HG03025 (cell line): ENCODE results near the gene TMEM126A.
"Not testable (repeated sequence)": the region's sequence is repeated elsewhere in the genome, so short reads cannot be mapped to it uniquely, and the experiment has no call there.

ENCODE experiments used
- ATAC-seq: cut with Tn5 transposase; IDR thresholded peaks from one replicate; pipeline ENCODE4 v1.9.1; 2021; ENCODE audit warnings: mild to moderate bottlenecking, moderate library complexity; ENCODE audit not compliant: unreplicated experiment, low FRiP score

TMEM126A gene

DNA sequence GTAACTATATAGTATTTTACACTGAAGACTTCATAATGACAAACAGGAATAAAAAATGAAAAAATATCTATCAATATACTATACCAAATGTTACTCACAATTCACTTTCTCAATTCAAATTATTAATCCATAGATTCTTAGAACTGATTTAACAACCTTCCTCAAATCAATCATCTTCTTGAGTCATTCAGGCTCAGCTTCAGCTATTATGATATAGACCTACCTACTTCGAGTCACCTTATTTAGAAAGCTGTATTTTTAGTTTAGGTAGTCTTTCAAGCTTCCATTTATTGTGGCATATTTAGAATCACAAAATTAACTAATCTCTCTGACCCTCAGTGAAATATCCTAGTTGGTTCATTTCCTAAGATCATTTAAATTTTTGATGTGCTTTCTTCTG is 9.0 kb downstream of the TMEM126A start:
- no peak for ATAC-seq

DNA sequence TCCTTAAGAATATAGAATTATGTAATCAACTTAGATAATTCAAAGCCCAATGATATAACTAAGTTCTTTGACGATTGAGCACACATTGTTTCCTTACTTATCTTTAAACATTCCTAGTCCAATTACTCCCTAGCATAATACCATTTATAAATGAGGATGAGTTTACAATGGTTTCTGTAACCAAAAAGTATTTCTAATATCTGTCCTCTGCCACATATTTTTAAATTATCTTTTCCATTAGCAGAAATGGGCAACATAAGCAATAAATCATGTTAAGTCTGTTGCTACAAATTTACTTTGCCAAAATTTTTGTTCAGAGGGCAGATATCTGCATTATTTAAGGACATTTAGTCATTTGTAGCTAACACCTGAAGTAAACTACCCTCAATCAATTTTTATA is 10.4 kb downstream of the TMEM126A start:
- ATAC-seq, result no peak

DNA sequence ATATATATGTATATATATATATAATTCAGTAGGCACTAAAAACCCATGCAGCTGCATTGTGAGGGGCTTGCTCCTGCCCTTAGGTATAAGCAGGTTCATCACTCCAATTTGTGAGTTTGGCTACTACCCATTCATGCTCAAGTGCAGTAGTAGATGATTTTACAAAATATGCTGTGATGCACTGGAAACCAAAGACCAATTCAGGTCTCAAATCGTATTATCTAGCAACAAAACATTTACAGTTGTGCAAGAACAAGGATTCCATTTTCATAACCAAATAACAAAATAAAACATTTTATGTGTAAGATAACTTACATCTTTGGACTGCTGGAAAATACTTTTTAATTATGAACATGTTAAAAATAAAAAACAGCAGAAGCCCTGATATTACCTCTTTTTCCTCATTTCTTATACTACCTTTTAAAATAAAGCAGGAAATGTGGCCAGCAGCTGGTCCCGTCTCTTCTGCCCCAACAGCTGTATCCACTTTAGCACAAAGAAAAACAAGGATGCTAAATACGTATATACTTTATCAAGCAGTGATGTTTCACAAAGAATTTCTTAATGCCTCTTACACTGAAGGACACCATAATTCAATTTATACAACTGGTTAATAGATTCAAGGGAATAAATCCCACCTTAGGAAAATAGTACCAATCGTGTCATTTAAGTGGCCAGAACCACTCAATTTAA is 14.4 kb downstream of the TMEM126A start:
- ATAC-seq, result no peak

DNA sequence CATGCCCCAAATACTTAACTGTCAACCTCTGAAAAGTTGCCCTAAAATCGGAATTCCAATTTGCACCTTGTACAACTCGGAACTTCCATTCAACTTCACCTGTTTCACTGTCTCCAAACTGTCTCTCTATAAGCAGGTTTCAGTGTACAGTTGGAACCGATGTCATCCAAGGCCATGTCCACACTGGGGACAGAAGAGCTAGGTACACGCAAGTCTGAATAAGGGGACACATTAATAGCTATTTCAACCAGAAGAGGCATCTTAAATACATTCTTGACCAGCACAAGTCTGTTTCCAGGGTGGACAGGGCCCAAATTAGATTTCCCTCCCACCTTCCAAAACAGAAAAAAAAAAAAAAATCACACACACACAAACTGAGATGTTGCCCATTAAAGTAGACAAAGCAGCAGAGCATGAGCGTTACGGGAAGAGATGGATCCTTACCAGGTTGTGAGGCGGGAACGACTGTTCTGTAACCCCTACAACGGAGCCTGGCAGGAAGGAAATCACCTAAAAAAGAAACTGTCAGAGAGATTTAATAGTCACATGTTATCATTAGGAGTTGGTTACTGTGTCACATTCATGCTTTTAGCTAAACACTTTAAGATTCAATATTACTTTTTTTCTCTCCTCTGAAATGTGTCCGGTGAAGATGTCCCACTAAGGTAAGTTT is 15.4 kb downstream of the TMEM126A start:
- no peak for ATAC-seq

DNA sequence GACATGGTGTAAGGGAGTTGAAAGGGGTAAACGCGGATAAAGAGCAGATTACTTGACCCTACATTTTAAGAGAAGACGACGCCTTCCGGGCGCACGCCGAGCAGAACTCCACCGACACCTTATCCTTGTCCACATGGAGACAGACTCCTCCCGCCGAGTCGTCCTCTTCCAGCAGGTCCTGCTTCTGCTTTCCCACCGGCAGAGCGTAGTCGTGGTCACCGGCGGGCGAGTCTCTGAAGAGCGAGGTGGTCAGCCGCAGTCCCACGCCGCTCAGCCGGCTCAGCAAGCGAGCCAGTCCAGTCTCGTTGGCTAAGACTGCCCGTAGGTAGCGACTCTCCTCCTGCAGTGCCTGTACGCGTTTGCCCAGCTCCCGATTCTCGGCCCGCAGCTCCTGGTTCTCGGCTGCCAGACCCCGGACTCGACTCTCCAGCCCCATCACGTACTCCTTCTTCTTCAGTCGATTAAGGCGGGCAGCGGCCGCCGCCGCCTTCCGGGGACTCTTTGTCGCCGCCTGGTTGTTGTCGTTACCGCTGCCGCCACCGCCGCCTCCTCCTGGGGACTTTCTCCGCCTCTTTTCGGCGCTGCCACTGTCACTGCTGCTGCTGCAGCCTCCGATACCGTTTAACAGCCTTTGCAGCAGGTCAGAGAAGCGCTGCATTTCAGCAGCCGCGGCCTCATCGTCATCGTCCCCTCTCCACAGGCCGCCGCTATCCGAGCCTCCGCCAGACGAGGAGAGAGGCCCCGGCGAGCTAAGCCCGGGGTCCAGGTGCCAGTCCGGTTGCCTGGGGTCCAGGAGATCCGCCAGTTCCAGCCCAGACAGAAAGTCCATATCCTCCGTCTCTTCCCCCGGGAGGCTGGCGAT is 16.2 kb downstream of the TMEM126A start:
- ATAC-seq, result peak; percentile 69

DNA sequence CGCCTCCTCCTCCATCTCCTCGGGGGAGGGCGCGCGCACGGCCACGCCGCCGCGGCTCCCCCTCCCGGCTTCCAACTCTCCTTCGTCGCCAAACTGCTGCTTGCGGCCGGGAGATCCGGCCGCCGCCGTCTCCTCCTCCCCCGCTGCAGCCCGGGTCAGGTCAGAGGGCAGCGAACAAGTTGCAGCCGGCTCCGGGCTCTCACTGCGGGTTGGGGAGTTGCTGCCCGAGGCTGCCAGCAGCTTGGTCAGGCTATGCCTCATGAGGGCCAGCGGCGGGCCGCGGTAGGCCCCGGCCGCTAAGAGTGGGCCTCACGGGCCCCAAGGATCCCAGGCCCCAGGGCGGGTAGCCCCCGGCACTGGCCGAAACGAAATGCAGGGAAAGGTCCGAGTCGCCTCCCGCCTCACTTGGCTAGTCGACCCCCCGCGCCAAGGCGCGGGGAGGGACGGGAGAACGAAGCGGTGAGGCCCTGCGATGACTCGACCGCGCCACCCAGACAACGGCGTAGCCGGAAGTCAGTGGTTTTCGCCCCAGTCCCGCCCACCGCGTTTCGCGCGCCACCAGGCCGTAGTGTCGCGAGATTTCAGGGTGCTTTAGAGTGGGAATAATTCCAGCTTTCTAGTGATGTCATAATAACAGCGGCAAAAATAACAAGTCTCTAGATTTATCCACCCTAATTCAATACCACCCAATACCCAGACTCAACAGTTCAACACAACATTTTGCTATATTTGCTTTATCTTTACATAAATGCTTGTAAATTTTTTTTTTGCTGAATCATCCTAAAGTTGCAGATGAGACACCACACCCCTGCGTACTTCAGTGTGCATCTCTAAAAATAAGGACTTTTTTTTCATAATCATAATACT is 17.1 kb downstream of the TMEM126A start, which contains the start of gene CREBZF:
Gene CREBZF, minus strand, starts transcription at position 515 of the 867 bp plus-strand sequence. Its CDS starts 254 bp downstream, at position 261.
- peak; percentile 87 for ATAC-seq

DNA sequence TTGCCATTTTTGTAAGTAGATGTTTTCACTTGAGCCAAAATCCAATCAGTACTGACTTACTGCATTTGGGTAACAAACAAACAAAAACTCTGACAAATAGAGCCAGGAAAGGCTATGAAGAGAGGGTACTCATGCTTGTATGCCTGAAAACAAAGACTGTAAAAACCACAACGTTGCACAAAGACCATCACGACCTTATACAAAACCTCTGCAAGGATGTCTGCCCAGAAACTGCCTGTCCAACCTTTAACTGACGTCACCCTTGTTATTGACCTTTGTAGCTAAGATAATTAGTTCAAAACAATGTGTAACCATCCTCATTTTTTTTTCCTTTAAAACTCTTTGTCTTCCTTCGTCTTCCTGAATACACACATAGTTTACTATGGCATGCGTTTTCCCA is 18.0 kb downstream of the TMEM126A start:
- ATAC-seq, result no peak

DNA sequence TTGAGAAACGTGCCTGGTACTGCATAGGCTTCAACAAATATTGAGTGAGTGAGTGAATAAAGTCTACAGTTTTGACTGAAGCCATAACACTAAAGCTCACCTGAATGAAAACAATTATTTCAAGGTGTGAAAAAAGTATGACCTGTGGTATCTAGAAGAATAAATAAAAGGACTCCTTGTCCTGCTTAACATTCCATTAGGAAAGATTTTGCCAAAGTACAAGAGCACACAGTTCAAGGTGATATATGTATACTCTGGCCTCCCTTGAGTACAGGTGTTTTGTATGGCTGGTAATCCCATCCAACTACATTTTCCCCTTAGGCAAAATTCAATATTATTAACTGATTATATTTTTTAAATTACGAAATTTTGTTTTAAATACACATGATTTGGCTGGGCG is 18.9 kb downstream of the TMEM126A start:
- no peak for ATAC-seq

DNA sequence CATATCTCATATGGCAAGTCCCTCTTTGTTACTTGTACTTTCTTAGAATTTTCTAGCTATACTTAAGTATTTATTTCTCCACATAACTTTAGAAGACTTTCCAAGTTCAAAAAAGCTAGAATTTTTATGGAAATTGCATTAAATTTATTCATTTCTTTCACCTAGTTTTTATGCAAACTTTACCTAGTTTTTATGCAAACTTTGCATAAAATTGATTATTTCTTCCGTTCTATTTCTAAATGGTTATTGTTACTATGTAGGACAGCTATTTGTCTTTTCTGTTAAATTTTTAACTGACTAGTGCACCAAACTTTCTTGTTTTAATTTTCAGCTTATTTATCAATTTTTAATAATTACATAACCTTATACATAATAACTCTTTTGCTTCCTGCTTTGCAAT is 20.4 kb downstream of the TMEM126A start:
- ATAC-seq, result no peak

DNA sequence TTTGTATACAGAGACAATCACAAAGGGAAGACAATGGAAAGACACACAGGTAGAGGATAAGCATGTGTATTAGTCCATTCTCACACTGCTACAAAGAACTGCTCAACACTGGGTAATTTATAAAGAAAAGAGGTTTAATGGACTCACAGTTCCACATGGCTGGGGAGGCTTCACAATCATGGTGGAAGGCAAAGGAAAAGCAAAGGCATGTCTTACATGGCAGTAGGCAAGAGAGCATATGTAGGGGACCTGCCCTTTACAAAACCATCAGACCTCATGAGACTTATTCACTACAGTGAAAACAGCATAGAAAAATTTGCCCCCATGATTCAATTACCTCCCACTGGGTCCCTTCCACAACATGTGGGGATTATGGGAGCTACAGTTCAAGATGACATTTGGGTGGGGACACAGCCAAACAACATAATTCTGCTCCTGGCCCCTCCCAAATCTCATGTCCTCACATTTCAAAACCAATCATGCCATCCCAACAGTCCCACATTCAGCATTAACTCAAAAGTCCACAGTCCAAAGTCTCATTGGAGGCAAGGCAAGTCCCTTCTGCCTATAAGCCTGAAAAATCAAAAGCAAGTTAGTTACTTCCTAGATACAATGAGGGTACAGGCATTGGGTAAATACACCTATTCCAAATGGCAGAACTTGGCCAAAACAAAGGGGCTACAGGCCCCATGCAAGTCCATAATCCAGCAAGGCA is 23.3 kb downstream of the TMEM126A start:
- ATAC-seq, result not testable (repeated sequence)

DNA sequence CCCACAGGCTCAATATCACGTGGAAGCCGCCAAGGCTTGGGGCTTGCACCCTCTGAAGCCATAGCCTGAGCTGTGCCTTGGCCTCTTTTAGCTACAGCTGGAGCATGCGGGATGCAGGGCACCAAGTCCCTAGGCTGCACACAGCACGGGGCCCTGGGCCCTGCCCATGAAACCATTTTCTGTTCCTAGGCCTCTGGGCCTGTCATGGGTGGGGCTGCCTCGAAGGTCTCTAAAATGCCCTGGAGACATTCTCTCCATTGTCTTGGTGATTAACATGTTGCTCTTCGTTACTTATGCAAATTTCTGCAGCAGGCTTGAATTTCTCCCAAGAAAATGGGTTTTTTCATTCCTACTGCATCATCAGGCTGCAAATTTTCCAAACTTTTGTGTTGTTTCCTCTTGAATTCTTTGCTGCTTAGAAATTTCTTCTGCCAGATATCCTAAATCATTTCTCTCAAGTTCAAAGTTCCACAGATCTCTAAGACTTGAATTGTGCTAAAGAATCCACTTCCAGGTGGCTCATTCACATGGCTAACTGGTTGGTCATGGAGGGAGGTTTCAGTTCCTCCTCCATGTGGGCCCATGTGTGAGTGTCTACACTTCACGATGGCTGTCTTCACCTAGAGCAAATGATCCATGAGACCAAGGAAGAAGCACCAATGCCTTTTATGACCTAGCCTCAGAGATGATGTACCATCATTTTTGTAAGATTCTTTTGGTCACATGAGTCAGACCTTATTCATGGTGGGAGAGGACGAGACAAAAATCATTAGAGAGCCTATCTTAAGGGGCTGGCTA is 24.5 kb downstream of the TMEM126A start:
- no peak for ATAC-seq

DNA sequence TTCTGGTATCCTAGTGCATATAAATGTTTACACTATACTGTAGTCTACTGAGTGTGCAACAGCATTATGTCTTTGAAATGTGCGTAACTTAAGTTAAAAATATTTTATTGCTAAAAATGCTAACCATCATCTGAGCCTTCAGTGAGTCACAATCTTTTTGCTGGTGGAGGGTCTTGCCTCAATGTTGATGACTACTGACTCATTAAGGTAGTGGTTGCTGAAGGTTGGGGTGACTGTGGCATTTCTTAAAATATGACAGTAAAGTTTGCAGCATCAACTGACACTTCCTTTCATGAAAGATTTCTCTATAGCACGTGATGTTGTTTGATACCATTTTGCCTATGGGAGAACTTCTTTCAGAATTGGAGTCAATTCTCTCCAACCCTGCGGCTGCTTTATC is 25.6 kb downstream of the TMEM126A start:
- no peak for ATAC-seq

DNA sequence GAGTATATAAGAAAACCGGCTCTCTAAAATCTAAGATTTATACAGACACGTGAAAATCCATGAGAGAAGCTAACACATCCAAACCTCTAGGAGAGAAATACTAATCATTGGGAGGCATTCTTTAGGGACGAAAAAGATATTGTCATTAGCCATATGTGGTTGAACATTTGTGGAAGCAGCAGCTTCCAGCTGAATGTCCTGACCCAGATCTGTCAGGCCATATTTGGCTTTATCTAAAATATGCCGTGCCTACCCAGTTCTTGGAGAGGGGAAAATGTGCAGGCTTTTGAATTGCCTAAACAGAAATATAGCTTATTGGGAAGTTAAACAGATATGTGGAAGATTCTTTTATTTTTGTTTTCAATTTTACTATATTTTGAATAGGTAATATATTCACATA is 31.8 kb downstream of the TMEM126A start:
- no peak for ATAC-seq

DNA sequence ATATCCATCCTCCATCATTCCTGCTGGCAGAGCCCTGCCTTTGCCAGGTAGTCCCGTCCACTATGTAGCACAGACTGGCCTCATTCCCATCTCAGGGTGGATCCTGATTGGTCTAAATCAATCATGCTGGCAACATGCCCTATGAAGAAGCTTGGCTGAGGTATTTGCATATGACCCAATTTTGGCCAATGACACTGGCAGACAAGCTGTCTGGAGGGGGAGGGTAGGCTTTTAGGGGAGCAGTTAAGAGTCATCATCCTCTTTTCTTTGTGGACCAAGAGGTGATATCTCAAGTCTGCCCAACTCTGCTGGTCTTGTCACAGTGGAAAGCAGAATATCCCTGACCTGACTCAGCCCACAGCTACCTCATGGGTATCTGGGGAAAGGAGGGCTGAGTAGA is 33.1 kb downstream of the TMEM126A start:
- no peak for ATAC-seq

DNA sequence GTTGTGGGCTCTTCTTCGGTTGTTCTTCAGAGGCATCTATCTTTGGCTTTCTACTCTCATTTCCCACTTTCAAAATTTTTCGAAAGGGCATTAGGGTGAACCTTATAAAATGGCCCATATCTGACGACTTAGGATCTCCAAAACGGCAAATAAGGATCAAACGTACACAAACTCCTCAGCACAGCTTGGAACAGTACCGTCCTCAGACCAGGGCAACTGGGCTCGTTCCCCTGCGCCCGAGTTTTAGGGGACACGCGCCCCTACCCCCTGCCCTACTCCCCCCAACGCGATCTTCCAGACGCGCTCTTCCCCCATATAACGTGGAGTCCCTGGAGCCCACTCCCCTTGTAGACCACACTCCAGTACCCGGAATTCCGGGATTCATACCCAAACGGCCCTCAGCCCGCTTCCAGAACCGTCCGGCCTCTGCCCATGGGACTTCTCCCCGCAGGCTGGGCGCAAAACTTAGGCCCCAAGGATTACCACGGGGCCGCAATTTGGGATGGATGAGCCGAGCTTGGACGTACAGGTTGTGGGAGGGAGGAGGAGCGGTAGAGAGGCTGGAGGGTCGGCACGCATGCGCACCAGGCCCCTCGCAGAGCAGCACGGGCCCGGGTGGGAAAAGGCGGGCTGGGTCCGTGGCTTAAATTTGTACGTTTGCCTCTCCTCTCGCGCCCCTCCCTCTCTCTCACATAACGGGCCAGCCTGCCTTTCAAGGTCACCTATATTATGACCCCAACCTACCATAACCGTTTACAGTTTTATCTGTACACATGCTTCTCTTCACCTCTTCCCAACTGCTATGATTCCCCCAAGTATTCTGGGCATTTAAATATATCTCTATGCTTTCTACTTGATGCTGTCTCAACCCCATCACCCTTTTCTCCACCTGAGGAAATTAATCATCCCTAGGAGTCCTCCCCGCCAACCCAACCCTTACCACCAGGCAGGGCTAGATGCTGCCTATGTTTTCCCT is 34.9 kb downstream of the TMEM126A start:
- peak; percentile 82 for ATAC-seq

DNA sequence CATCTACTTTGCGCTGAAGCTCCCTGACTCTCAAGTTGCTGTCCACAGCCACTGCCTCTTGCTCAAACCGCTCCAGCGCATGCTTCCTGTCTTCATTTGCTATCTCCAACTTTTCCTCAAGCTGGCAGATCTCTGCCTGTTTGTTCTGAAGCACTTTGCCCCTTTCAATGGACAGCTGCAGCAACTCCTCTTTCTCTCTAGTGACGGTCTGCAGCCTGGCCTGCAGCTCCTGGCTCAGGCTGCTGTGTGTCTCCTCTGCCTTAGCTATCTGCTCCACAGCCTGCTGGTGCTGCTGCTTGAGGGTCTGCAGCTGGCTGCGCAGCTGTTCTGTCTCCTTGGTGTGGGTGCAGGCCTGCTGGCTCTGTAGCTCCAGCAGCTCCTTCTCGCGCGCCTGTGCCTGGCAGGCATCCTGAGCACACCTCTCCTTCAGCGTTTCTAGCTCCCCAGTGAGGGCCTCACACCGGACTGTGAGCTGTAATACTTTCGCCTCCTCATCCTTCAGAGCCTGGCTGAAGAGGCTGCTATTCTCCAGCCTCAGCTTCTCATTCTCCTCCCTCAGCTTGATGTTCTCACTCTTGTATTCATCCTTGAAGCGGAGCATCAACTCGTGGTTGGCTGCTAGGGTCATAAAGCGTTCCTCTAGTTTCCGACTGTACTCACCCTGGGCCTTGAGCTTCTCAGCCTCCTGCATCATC is 37.5 kb downstream of the TMEM126A start:
- no peak for ATAC-seq

DNA sequence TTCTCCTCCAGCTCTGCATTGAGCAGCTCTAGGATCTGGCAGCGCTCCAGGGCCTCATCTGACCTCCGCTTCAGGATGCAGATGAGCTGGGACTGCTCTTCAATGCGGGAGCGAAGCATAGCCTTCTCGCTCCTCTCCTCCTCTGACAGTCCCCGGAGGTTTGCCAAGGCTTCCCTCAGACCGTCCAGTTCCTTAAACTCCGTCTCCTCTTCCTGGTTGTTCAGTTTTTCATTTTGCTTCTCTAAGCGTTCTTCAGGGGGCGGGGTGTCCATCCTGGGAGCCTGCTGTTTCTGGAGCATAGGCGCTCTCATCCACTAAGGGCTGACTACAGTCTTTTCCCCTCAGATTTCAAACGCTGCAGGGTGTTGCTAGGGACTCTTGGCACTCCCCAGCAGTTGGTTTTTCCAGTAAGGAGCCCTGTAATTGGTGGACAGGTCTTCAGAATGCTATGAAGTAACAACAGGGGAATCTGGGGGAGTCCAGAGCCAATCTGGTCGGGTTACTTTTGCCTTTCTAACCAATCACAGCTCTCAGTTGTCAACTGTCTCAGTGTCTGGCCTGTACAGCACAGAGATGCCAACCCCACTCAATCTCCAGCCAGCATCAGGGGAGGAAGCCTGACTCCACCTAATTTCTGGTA is 38.2 kb downstream of the TMEM126A start, which contains the start of gene CCDC89:
Gene CCDC89, minus strand, starts transcription at position 376 of the 640 bp plus-strand sequence. Its CDS starts 65 bp downstream, at position 311.
- ATAC-seq, result no peak
